Hematopoietic multipotent progenitor cell treated with erythropoietin and hydrocortisone succinate and interleukin-3 and kit ligand, for 4 days (in vitro differentiated cells): Measurements from ENCODE around the gene PTBP2.
A peak's percentile ranks its signal among the peaks of the same experiment; 100 is the strongest.

Source experiments
- DNase-seq: peaks from one replicate; pipeline ENCODE4 v3.0.0-alpha.2; 2015

Gene PTBP2, protein sequence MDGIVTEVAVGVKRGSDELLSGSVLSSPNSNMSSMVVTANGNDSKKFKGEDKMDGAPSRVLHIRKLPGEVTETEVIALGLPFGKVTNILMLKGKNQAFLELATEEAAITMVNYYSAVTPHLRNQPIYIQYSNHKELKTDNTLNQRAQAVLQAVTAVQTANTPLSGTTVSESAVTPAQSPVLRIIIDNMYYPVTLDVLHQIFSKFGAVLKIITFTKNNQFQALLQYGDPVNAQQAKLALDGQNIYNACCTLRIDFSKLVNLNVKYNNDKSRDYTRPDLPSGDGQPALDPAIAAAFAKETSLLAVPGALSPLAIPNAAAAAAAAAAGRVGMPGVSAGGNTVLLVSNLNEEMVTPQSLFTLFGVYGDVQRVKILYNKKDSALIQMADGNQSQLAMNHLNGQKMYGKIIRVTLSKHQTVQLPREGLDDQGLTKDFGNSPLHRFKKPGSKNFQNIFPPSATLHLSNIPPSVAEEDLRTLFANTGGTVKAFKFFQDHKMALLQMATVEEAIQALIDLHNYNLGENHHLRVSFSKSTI

DNA sequence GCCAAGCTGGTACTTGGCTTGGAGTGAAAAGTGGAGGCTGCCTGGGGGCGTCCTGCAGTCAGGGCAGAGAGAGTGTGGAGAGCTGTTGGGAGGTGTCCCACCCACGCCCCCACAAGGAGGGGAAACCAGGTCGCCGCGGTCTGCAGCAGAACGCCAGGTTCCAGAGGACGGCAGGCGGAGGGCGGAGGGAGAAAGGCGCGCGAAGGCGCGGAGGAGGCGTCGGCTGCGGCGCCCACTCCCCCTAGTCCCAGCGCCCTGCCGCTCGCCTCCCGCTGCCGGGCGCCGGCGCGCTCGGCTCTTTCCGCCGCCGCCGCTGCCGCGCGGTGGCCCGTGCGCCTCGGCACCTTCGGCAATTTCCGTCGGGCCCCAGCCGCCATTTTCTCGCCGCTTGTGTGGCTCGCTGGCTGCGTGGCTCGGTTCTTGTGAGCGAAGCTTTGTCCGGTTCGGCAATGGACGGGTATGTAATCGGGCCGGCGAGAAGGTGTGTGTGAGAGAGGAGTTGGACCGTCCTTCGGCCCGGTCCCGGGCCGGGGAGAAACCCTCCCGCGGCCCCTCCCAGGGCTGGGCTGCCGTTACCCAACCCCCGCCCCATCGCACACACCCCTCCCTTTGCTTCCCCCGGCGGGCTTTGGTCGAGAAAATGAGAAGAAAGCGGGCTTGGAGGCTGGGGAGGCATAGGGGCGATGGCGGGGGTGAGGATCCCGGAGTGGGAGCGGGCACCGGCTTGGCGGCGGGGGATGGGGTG, at the start of gene PTBP2:
Gene PTBP2 (plus strand): TSS at position 369 of the 745 bp plus-strand sequence. CDS start 81 bp downstream, at position 450.
- peak; percentile 93 for DNase-seq

DNA sequence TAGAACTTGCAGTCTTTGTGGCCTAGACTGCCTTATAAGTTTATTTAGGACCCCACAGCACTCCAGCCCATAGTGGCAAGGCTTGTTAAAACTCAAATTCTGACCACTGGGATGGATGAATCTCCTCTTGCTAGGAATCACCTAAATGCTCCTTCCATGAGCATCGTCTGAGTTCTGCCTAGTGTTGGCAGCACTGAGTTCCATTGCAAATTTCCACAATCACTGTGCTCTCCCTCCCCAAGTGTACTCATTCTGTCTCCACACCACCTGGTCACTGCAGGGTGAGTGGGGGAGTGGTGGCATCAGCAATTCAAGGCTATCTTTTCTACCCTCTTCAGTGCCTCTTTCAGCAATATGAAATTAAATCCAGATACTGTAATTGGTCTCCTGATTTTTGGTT, 46.7 kb upstream of the PTBP2 start:
- DNase-seq = no peak

DNA sequence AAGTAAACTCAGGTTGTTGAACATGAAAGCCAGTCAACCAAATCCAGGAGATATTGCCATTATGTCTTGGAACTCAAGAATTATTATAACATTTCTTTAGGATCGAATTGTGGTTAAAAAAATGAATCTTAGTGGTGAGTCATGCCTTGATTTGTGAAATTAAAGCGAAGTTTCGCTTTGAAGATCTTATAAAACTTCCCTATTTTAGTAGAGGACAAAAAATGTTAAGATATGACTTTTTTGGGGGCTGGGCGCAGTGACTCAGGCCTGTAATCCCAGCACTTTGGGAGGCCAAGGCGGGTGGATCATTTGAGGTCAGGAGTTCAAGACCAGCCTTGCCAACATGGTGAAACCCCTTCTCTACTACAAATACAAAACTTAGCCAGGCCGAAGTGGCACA, 39.5 kb upstream of the PTBP2 start:
- DNase-seq = no peak

DNA sequence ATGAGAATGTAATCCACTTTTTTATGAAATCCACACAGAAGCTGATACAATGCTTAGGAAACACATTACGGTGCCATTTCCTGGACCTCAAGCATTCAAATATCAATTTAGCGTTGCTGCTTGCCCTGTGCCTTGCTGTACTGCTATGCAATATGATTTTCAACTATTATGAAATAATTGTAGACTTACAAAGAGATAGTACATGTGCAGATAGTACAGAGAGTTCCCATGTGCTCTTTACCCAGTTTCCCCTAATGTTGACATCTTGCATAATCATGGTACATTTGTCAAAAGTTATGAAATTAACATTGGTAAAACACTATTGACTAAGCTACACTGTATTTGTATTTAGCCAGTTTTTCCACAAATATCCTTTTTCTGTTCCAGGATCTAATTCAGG, 37.7 kb upstream of the PTBP2 start:
- peak; percentile 24 for DNase-seq

DNA sequence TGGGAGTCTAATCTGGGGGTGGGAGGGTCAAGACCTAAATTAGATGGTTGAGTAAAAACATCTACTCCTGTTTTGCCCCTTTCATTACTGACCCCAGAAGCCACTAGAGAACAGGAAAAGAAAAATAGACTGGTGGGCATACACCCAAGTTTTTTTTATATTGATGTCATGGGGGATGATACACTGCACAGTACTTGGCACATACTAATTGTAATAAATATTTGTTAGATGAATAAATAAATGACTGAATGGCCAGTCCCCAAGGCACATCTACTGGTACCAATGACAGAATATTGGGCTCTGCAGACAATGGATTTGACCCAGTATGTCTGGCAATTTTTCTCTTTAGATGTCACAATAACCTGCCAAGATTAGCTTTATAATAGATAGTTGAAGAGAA, 36.8 kb upstream of the PTBP2 start:
- DNase-seq = no peak

DNA sequence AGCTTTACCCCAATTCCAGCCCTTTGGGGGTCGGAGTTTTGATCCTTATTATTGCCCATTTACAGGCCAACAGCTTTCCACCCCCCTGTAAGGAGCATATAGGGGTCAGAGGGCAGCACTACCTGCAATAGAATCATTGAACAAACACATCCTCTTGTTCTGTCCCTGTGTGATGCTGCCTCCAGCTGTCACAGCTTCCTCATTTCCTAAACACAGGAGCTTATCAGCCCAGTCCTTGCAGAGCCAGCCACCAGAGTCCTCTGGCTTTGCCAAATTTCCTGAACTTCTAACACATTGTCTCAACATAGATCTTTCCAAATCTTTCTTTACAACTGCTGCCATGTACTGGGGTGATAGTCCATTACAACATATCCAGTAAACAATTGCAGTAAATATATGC, 32.8 kb upstream of the PTBP2 start:
- peak; percentile 46 for DNase-seq

DNA sequence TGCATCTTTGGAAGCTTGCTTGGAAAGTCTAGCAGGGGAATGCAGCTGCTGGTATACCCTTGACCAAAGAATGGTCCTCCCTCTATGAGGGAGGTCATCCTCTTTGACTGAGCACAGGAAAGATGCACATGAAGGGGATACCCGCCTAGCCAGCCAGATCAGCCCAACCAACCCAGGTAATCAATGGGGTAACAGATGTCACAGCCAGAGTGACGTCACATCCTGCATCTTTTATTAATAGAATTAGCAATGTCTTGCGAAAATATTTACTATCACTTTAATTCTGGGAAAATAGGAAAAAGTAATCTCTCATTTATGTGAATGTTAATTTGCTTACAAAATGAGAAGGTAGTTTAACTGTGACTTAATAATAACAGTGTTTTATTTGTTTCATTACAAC, 25.6 kb upstream of the PTBP2 start:
- DNase-seq = no peak

DNA sequence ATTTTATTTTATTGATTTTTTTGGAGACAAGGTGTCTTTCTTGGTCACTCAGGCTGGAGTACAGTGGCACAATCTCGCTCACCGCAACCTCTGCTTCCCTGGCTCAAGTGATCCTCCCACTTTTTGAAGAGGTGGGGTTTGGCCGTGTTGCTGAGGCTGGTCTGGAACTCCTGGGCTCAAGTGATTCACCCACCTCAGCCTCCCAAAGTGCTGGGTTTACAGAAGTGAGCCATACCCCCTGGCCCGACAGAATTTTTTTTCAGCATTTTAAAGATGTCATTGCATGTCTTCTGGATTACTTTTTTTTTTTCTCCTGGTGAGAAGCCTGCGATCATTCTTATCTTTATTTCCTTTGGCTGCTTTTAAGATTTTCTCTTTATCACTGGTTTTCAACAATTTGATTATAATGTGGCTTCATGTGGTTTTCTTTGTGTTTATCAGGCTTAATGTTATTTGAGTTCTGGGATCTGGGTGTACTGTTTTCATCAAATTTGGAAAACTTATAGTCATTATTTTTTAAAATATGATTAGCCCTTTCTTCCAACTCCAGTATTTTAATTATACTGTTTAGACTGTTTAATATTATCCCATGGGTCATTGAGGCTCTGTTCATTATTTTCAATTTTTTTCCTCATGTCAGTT, 23.1 kb upstream of the PTBP2 start:
- DNase-seq = no peak

DNA sequence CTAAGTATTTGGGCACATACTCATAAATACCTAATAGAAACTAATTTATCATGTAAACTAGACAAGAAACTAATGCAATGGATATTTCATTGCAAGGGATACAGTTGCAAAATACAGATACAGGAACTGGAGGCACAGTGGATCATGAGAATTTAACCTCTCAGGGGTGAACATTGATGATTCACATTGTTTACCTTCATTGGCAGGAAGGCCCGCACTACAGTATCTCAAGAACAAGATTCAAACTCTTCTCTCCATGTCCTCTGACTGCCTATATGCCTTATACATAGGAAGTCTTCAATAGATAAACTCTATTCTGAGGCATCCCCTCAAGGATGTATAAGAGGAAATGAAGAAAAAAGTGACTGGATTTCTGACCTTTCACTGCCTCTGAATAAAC, 18.4 kb upstream of the PTBP2 start:
- DNase-seq = no peak

DNA sequence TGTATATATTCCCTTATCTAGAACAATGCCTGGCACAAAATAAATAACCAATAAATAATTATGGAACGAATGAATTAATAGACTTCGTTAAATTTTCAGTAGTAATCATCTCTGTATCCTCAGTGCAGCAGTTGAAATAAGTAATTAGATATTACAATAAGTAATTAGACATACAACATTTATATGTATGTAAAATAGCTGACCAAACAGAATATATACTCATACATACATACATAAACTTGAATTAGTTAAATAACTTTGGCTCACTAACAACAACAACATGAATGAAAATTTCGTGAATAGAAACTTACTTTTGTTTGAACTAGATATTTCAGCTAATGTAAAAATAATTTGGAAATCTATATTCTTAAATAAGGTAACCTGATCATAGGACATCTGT, 14.6 kb upstream of the PTBP2 start:
- DNase-seq = no peak

DNA sequence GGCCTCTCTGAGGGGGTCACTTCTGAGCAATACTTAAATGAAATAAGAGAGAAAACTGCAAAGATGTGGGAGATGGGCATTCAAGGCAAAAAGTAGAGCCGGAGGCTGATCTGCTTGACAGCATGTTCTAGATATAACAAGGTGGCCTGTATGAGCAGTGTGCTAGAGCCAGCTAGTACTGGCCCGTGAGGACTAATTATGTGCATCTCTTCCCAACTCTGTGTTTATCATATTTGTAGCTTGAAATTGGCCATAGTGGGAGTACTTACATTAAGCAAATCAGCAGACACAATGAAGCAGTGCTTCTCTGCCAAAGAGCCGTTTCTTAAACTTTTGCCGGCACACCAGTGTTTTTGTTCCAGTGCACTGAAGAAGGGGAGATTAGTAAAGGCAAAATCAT, 13.1 kb upstream of the PTBP2 start:
- no peak for DNase-seq

DNA sequence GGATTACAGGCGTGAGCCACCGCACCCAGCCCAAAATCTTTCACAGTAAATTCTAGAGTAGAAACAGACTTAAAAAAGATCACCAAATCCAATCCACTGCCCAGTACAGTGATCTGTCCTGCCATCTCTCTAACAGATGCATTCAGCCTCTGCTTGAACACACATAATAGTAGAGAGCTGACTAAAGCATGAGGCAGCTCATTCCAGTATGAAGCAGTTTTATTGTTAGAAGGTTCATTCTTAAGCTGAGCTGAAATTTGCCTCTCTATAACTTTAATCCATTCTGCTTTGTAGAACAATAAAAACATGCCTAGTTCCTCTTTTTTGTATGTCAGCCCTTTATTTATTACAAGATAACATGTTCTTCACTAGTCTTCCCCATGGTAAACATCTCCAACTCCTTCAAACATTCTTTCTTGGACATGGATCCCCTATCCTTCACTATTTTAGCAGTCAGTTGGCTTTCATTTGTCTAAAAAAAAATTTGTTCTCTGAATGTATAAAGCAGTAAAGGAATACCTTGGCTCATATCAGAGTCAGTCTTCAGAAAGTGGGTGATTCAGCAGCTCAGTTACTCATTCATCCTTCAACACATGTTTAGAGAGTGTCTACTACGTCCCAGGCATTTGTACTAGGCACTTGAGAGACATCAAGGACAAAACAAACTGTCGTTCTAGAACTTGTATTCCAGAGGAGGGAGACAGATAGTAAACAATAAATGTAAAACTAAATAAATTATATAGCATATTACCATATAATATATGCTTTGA, 10.7 kb upstream of the PTBP2 start:
- DNase-seq = no peak

DNA sequence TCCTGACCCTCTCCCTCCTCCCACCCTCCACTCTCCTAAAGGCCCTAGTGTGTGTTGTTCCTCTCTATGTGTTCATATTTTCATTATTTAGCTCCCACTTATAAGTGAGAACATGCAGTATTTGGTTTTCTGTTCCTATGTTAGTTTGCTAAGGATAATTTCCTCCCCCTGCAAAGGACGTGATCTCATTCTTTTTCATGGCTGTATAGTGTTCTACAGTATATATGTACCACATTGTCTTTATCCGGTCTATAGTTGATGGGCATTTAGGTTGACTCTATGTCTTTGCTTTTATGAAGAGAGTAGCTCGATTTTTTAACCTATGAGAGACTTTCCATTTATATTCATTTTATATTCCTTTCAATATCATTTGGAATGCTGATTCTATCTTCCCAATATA, 7.9 kb upstream of the PTBP2 start:
- no peak for DNase-seq

DNA sequence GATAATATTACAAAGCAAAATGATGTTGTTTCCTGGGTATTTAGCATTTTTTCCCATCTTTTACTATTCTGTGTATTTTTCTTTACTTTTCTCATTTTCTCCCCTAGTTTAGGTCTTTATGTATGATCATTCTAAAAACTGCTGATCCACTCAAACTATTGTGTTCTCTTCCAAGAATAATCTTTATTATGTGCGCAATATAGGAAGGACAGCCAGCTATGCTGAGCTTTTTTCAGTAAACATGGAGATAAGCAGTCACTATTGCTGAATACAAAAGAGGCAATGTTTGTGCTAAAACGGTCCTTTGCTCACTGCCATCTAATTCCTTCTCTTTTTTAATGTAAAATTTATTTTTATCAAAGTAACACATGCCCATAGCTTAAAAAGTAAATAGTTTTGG, 6.7 kb upstream of the PTBP2 start:
- DNase-seq = no peak

DNA sequence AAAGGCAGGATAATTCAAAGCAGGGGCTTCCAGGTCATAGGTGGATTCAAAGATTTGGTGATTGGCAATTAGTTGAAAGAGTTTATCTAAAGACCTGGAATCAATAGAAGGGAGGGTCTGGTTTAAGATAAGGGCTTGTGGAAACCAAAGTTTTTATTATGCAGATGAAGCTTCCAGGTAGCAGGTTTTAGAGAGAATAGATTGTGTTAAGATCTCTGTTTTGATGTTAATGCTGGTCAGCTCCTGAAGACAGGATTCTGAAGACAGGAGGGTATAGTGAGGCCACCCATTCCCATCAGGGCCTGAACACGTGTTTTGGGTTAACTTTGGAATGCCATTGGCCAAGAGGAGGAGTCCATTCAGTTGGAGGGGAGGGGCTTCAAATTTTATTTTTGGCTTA, 6.1 kb upstream of the PTBP2 start:
- no peak for DNase-seq

DNA sequence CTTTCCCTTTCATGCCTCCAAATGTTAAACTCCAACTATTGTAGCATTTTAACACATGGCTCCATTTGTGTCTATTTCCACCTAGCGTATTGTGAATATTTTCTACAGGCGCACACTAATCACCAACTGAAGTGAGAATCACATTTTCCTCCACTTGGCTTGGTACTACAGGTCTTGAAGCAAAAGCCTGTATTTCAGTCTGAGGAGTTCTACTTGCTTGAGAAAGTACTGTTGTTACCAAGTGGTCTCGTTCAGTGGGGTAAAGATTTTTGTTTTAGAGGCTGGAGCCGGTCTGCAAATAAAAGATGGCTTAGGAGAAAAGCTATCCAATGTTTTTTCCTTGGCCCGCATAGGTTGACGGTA, 550 bp upstream of the PTBP2 start:
- DNase-seq = peak; percentile 45

DNA sequence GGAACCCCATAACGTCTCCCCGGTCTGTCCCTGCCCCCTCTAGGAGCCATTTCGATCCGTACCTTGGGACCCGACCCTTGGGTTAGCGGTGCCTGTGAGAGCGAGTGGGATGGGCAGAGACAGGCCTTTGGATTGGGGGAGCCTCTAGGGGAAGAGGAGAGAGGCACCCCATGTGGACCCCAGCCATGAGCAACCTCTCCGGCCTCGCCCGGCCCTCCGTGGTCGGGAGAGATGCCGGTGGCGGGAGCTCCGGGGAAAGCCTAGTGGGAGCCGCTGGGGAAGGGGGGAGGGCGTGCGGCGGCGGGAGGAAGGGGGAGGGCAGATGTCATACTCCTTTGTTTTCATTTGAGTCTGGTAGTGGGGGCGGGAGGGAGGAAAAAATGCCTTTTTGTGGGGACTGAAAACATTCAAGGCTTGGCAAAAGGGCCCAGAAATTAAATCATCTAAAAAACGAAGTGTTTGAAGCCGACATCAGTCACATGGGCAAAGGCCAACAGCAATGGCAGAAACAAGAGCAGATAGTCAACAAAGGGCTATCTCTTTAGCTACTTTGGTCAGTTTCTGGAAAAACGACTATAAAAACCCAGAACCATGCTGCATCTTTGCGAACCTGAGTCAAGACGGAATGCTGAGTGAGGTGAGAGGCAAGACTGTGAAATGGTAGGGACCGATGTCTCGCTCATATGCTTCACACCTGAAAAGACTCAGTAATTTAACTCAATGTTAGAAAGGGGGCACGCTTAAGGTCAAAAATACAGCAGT, 758 bp downstream of the PTBP2 start:
- peak; percentile 72 for DNase-seq

DNA sequence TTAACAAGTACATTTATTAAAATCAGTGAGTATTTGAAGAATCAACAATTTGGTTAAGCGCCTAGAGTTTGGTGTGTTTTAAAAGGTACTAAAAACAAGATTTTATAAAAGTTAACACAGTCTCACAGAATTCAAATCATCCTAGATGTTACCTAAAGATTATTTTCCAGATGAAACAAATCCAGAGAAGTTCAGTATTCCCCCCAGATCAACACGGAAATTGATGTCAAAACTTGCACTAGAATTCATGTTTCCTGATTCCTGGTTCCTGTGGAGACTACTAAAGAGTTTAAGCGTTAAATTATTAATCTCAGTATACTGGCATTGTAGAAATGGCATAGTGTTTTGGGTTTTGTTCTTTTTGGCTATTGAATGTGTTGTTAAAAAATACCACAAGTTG, 1.4 kb downstream of the PTBP2 start:
- no peak for DNase-seq

DNA sequence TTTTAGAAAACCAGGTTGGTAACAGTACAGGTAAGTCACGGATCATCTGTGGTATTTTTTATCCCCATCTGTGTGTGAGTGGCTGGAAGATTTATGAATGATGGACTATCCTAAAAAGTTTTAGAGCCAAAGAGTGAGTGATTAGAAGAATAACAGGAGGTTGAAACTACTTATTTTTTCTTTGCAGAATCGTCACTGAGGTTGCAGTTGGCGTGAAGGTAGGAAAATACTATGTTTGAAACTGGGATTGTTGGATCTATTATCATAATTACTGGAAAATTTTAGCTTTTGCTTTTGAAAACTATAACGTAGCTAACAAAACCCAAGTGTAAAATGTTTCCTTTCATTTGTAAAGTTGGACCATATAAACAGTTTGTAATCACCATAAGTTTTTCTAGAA, 1.8 kb downstream of the PTBP2 start:
- no peak for DNase-seq

DNA sequence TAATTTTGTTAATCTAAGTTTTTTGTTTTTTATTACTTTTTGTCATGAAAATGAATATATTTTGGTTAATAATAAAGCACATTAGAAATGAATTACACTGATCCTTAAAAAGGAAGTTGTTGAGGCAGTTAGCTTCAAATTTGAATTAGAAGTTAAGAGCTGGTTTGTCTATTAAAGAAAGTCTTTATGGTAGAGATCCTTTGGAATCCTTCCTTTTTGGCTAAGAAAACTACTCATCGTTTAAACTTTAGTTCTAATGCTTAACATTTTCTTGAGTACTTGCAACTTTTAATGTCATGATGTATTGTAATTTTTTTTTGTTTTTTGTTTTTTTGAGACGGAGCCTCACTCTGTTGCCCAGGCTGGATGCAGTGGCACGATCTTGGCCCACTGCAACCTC, 2.4 kb downstream of the PTBP2 start:
- no peak for DNase-seq

DNA sequence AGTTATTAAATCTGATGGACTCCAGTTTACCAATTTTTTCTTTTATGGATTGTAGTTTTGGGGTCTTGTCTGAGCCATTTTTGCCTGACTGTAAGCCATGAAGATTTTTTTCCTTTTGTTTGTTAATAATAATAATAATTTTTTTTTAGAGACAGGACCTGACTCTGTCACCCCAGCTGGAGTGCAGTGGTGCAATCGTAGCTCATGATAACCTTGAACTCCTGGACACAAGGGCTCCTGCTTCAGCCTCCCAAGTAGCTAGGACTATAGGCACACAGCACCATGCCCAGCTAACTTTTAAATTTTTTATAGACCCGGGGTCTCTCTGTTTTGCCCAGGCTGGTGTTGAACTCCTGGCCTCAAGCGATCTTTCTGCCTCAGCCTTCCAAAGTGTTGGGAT, 6.3 kb downstream of the PTBP2 start:
- DNase-seq = no peak

DNA sequence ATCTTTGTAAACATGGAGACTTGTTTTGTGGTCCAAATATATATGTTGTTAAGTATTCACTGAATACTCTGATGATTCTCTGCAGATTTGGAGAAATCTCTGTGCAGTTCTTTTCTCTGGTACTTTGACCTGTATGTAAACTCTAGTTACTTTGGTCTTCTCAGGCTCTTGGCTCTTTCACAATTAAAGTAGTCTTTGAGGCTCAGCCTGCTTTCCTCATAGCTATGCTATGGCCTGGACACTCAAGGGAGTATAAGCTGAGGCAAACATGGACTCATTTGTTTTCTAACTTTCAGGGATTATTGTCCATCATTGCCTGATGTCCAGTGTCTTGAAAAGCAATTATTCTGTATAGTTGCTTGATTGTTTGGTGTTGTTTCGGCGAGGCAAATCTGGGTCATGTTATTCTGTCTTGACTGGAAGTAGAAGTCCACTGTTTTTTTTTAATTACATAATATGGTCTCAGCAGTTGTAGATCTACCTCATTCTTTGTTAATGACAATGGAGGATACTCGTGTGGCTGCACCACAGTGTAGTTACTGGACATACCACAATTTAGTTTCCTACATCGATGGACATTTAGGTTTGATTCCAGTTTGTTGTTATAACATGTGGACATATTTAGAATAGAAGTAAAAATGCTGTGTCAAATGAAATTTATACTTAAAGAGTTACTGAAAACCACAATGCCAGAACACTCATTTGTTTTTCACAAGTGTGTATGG, 9.2 kb downstream of the PTBP2 start:
- no peak for DNase-seq
